NCI-H2171 treated with DMSO at 0.1 percent for 48 hours (cell line): ENCODE data around the gene USP33.
"Not testable (repeated sequence)": the region's sequence is repeated elsewhere in the genome, so short reads cannot be mapped to it uniquely, and the experiment has no call there.

Source experiments
- DNase-seq: peaks from one replicate; lab custom pipeline; 2025; lab: John Stamatoyannopoulos, UW

USP33 gene

GRCh38 chr1:77759071-77760028 is at the start of gene USP33:
Gene USP33, minus strand, starts transcription at chr1:77759852. Its CDS starts 18,155 bp downstream, at chr1:77741697.
- DNase-seq, result peak; percentile 79

DNA sequence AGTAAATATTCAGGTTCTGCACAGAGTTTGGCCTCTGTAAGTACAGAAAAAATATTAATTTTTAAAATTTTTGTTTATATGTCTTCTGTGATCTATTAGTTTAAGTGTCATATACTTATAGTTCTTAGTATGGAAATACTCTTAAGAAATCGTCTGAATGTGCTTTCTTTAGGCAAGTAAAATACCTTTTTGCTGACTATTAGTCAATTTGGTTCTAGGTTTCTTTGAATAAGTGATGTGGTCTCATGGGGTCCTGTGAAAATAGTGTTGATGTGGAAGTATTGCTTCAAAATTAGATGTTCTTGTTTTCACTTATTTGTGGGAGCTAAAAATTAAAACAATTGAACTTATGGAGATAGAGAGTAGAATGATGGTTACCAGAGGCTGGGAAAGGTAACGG is 43.7 kb upstream of the USP33 start:
- DNase-seq, result no peak

DNA sequence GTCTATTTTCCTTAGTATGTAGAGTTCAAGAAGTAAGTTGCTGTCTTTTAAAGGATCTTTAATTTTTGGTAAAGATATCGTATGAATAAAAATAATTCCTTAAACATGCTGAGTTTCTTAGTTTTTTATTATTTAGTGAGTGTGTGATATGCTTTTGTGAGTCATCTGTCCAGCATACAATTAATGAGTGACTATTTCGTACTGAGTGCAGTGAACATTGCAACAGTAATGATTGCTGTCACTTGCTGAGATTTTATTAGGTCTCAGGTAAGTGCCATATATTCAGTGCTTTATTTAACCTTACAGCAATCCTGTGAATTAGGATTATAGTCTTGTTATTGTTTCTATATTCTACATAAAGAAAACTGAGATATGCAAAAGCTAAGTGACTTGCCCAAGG is 42.4 kb upstream of the USP33 start:
- no peak for DNase-seq

GRCh38 chr1:77797991-77798390 is 38.3 kb upstream of the USP33 start:
- no peak for DNase-seq

DNA sequence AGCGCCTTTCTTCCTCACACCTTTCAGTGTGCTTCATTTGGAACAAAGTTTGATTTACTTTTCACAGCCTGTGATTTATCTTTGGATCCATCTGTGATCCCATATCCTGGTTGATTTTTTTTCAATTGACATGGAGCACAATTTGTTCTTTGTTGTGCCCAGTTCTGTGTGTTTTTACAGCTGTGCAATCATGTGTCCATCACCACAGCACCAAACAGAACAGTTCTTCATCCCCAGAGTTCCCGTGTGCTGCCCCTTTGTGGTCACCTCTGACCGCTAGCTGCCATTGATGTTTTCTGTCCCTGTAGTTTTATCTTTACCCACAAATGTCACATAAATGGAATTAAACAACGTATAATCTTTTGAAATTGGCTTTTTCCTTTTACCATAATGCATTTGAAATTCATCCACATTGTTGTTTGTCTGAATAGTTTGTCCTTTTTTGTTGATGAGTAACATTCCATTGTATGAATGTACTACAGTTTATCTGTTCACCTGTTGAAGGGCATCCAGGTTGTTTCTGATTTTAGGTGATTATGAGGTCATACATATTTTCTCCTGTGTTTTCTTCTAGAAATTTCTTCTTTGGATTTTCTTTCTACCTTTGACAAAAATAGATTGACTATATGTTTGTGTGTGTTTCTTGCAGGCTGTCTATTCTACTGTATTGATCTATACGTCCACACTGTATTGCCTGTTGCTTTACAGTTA is 37.2 kb upstream of the USP33 start:
- no peak for DNase-seq

GRCh38 chr1:77794550-77794949 is 34.9 kb upstream of the USP33 start:
- no peak for DNase-seq

DNA sequence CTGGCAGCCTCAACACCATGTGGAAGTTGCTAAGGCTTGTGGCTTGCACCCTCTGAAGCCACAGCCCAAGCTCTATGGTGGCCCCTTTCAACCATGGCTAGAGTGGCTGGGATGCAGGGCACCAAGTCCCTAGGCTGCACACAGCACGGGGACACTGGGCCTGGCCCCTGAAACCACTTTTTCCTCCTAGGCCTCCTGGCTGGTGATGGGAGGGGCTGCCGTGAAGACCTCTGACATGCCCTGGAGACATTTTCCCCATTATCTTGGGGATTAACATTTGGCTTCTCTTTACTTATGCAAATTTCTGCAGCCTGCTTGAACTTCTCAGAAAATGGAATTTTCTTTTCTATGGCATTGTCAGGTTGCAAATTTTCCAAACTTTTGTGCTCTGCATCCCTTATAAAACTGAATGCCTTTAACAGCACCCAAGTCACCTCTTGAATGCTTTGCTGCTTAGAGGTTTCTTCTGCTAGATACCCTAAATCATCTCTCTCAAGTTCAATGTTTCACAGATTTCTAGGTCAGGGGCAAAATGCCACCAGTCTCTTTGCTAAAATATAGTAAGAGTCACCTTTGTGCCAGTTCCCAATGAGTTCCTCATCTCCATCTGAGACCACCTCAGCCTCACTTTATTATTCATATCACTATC is 26.6 kb upstream of the USP33 start:
- not testable (repeated sequence) for DNase-seq

GRCh38 chr1:77783141-77783540 is 23.5 kb upstream of the USP33 start:
- DNase-seq, result no peak

DNA sequence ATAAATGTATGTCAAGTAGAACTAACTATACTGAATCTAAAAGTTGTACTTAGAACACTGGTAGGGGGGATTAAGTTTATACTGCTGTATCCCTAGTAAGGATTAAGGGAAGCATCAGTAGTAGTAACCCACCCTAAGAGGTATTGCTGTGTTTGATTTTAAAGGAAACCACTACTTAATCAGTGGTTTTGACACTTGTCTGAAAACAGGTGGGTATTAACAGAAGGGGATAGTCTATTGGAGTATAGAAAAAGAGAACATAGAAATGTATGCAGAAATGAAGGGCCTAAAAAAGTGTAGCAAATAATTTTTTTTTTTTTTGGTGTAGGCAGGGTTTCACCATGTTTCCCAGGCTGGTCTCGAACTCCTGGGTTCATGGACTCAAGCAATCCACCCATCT is 22.0 kb upstream of the USP33 start:
- DNase-seq, result no peak

DNA sequence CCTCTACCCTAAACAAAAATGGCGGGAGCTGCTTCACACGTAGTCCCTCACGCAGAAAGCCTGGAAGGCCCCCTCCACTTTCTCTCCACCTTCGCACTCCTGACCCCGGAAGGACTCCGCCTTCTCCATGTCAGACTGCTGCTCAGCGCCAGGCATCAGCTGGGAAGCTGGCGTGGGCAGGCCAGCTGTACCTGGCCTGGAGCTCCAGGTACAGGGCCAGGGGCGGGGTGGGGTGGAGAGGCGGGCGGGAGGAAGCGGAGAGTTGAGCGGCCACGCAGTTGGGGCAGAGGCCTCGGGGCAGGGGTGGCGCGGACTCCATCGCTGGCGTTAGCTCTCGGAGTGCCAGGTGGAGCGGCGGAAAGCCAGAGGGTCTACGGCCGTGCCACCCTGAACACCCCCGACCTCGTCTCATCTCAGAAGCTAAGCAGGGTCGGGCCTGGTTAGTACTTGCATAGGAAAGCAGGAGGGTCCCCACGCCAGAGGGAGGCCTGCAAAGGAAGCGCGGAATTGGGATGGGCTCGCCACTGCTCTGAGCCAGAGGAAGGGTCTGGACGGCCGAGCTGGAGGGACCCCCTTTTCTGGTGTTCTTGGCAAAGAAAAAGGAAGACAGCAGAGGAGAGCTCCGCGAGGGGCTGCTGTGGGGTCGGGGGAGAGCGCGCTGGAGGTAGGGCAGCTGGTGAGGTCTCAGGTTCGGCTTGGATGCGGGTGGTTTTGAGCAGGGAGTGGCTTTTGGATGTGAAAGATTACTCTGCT is 20.1 kb upstream of the USP33 start, which contains the start of gene MIGA1:
TSS of gene MIGA1 (plus strand) at position 121 of the 753 bp plus-strand sequence. CDS start 3,604 bp downstream, outside the sequence.
- peak; percentile 92 for DNase-seq

DNA sequence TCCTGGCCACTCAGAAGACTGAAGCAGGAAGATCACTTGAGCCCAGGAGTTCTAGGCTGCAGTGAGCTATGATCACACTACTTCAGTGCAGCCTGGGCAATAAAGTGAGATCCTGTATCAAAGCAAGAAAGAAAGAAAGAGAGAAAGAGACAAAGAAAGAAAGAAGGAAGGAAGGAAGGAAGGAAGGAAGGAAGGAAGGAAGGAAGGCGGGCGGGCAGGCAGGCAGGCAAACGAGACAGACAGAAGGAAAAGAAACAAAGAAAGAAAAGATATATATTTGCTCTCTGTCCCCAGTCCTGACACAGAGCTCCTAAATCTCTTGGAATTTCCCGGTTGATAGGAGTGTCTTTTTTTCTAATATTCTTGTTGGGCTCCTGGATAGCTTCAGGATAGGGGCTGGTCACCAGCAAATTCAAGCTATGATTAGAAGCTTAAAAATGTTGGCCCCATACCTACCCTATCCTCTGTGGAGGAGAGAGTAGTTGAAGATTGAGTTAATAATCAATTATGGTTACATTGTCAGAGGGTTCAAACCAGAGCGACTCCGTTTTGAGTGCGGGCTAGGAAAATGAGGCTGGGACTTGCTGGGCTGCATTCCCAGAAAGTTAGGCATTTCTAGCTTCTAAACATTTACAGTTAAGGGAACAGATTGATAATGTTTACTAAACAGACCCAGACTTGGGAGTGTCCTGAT is 16.5 kb upstream of the USP33 start:
- no peak for DNase-seq

DNA sequence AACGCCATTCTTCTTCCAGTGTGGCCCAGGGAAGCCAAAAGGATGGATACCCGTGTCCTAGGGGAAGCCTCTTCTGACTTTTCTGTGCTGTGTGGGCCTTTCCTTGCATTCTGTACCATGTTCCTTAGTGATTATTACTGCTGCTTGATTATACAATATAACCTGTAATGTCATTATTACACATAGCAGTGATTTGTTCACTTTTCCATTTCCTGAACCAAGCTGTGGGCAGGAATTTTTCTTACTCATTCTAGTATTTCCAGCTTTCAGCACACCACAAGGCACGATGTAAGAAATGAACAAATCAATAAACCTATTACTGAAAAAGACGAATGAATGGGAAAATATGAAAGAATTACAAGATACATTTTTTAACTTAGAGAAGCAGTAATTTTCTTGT is 8.4 kb upstream of the USP33 start:
- DNase-seq, result no peak

- no peak for DNase-seq
Observed at GRCh38 chr1:77762072-77762476, 2.4 kb upstream of the USP33 start.

DNA sequence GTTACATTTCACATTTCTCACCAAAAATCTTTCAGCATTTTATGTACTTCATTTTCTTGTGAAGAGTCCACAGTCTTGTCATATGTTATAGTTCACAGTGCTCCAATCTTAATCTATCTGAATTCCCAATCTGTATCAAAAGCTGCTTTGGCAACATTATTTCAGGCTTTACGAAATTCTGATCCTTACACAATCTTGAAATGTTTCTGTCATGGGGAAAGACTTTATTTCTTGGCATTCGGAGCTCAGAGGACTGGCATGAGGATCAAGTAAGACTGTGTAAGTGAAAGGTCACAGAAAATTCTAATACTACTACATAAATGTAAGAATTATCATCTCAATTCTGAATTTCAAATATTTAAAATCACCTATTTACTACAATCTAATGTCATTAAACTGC is 2.0 kb downstream of the USP33 start:
- DNase-seq, result no peak

DNA sequence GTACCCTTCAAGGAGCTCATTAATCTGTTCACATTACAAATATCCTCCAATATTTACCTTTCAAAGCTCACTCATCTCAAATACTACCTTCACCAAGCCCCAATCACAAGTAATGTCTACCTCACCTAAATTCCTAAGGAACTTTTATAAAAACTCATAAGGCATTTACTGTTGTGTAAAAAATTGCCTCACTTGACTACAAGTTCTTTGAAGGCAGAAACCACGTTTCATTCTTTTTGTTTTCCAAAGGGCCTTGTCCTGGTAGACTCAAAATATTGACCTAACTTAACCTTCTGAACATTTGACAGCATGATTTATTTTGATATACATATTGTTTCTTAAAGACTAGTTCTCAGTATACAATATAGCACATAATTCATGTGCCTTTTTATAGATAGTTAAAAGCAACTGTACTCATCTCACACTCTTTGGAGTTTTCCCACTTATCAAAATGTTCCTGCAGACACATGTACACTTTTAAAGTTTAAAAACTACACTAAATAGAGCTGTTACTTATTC is 2.5 kb downstream of the USP33 start:
- no peak for DNase-seq

DNA sequence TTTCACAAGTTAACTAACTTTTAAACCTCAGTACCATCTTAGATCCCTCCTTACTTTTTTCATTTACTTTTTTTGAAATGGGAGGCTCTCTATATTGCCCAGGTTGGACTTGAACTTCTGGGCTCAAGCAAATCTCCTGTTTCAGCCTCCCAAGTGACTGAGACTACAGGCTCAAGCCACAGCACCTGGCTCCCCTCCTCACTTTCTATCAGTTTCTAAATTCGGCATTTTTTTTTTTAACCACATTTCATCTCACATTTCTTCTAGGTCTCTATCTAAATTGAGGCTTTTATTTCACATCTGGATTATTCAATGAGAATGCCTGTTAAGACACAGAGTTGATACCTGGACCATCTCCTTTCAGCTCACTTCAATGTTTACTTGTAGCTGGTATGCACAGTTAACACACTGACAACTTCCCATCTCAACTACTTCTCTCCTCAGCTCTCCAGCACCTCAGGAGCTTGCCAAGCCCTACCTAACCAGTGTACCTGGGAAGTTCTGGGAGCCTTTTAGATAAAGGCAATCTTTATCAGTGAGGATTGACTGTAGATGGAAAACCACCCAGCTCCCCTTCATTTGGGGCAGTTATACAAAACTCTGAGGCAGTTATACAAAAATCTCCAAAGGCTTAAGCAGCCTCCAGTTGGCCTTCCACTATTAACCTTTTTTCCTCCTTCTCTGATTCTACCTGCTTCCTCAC is 3.4 kb downstream of the USP33 start:
- DNase-seq, result no peak

GRCh38 chr1:77749489-77749888 is 10.2 kb downstream of the USP33 start:
- DNase-seq, result not testable (repeated sequence)

DNA sequence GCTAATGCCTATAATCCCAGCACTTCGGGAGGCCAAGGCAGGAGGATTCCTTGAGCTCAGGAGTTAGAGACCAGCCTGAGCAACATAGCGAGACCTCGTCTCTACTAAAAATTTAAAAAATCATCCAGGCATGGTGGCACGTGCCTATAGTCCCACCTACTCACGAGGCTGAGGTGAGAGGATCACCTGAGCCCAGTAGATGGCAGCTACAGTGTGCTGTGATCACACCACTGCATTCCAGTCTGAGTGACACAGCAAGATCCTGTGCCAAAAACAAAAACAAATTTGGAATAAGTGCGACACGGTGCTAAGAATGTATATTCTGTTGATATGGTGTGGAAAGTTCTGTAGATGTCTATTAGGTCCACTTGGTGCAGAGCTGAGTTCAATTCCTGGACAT is 15.1 kb downstream of the USP33 start:
- DNase-seq, result no peak

GRCh38 chr1:77742011-77742555 is 17.6 kb downstream of the USP33 start:
- no peak for DNase-seq

DNA sequence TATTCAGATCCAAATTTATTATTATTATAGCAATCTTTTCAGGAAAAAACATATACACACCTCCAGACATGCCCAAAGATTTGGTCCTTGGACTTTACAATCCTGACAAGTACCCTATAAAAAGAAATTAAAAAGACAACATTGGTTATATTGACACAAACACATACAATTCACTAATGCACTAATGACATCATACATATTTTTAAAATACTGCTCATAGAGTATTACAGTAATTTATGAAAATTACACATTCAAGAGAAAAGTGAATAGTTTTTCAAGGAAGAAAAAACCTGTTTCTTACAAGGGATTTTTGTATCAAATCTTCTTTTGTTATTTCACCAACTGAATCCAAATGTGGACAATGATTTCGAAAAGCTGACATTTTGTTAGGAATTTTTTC is 18.3 kb downstream of the USP33 start:
- DNase-seq, result no peak
